Neural cell (in vitro differentiated cells): ENCODE data around the gene EYS. TPM values are rescaled to one million over a fixed set of nuclear protein-coding genes. Genes with fewer than 3 reads are reported as not detected.

Experiments
- H2AFZ ChIP-seq: fragments of 200-600, 300-800 bp; sonication (generic), shearing (Covaris generic); 2 replicates; pipeline ENCODE4 v1.6.0; 2014; ENCODE audit warnings: low read depth, mild to moderate bottlenecking, antibody characterized with exemption, low read length, moderate library complexity
- H3F3A ChIP-seq: fragments of 200-600 bp; shearing (Covaris generic); 2 replicates; pipeline ENCODE4 v1.6.1; 2016; ENCODE audit warnings: mild to moderate bottlenecking, moderate library complexity, mixed read lengths, antibody characterized with exemption, low read length; ENCODE audit not compliant: insufficient read depth, poor library complexity, severe bottlenecking
- H3K27ac ChIP-seq: fragments of 200-600, 300-800 bp; sonication (generic), shearing (Covaris generic); 2 replicates; pipeline ENCODE4 v1.5.1; 2014; ENCODE audit warnings: mild to moderate bottlenecking, low read length, moderate library complexity
- H3K27me3 ChIP-seq: fragments of 300-800, 200-600 bp; sonication (generic), shearing (Covaris generic); 2 replicates; pipeline ENCODE4 v1.6.0; 2014; ENCODE audit warnings: mild to moderate bottlenecking, low read depth, low read length, moderate library complexity; ENCODE audit not compliant: insufficient read depth
- H3K36me3 ChIP-seq: fragments of 300-800, 200-600 bp; sonication (generic), shearing (Covaris generic); 2 replicates; pipeline ENCODE4 v1.5.1; 2014; ENCODE audit warnings: mild to moderate bottlenecking, antibody characterized with exemption, low read length, moderate library complexity; ENCODE audit not compliant: insufficient read depth
- H3K4me2 ChIP-seq: fragments of 300-800, 200-600 bp; sonication (generic), shearing (Covaris generic); 2 replicates; pipeline ENCODE4 v1.6.0; 2014; ENCODE audit warnings: mild to moderate bottlenecking, low read length
- H3K4me3 ChIP-seq: fragments of 300-800, 200-600 bp; sonication (generic), shearing (Covaris generic); 2 replicates; pipeline ENCODE4 v1.5.1; 2014; ENCODE audit warnings: mild to moderate bottlenecking, low read length, moderate library complexity
- H3K79me2 ChIP-seq: fragments of 200-600 bp; shearing (Covaris generic); replicated peaks from 2 replicates; pipeline ENCODE4 v1.6.0; 2014; ENCODE audit warnings: mild to moderate bottlenecking, low read length, moderate library complexity; ENCODE audit not compliant: insufficient read depth
- H3K9ac ChIP-seq: fragments of 300-800, 200-600 bp; sonication (generic), shearing (Covaris generic); 2 replicates; pipeline ENCODE4 v1.6.1; 2016; ENCODE audit warnings: mild to moderate bottlenecking, low read length, mixed read lengths
- H3K9me2 ChIP-seq: fragments of 200-600 bp; shearing (Covaris generic); 2 replicates; pipeline ENCODE4 v1.6.1; 2016; ENCODE audit warnings: mild to moderate bottlenecking, low read length, mixed read lengths; ENCODE audit not compliant: insufficient read depth
- H3K9me3 ChIP-seq: fragments of 200-600, 300-800 bp; sonication (generic), shearing (Covaris generic); 2 replicates; pipeline ENCODE4 v1.6.1; 2016; ENCODE audit warnings: mild to moderate bottlenecking, mixed run types, low read length, moderate library complexity, mixed read lengths
- H4K20me1 ChIP-seq: fragments of 200-600 bp; shearing (Covaris generic); 2 replicates; pipeline ENCODE4 v1.6.1; 2016; ENCODE audit warnings: mild to moderate bottlenecking, mixed run types; ENCODE audit not compliant: insufficient read depth
- CTCF ChIP-seq: fragments of 450-650 bp; IDR thresholded peaks from 2 replicates; pipeline ENCODE4 v1.5.1; 2014; ENCODE audit warnings: antibody characterized with exemption, mild to moderate bottlenecking, moderate library complexity; ENCODE audit not compliant: poor library complexity, severe bottlenecking
- EP300 ChIP-seq: fragments of 450-650 bp; conservative IDR thresholded peaks from 2 replicates; pipeline ENCODE4 v1.6.1; 2014; ENCODE audit warnings: antibody characterized with exemption, mild to moderate bottlenecking, moderate library complexity; ENCODE audit not compliant: poor library complexity, severe bottlenecking
- EZH2 ChIP-seq: fragments of 200-600, 300-800 bp; shearing (Covaris generic), sonication (generic); IDR thresholded peaks from 2 replicates; pipeline ENCODE4 v1.6.1; 2014; ENCODE audit warnings: antibody characterized with exemption, low read length, borderline replicate concordance, mild to moderate bottlenecking; ENCODE audit not compliant: insufficient read depth, poor library complexity, severe bottlenecking
- MXI1 ChIP-seq: fragments of 450-650 bp; conservative IDR thresholded peaks from 2 replicates; pipeline ENCODE4 v1.6.1; 2014; ENCODE audit warnings: antibody characterized with exemption, mild to moderate bottlenecking; ENCODE audit not compliant: poor library complexity, severe bottlenecking
- POLR2AphosphoS5 ChIP-seq: IDR thresholded peaks from 2 replicates; pipeline ENCODE4 v1.6.1; 2012
- RAD21 ChIP-seq: fragments of 450-650 bp; conservative IDR thresholded peaks from 2 replicates; pipeline ENCODE4 v1.6.1; 2014; ENCODE audit warnings: antibody characterized with exemption, mild to moderate bottlenecking, moderate library complexity
- REST ChIP-seq: IDR thresholded peaks from 2 replicates; pipeline ENCODE4 v1.6.1; 2012; ENCODE audit warnings: borderline replicate concordance
- SMC3 ChIP-seq: fragments of 450-650 bp; conservative IDR thresholded peaks from 2 replicates; pipeline ENCODE4 v1.6.1; 2014; ENCODE audit warnings: antibody characterized with exemption, mild to moderate bottlenecking, moderate library complexity; ENCODE audit not compliant: poor library complexity
- TAF1 ChIP-seq: IDR thresholded peaks from 2 replicates; pipeline ENCODE4 v1.6.1; 2012; ENCODE audit warnings: low read depth
- polyA plus RNA-seq: library from polyadenylated mRNA; depleted of rRNA; stranded (reverse); fragments of >200 nt; gene quantifications from 2 replicates; pipeline ENCODE4 v1.2.3, GENCODE V29; 2014

Gene EYS
- polyA plus RNA-seq, 1 donor from 2014 or later, result 0.38 TPM

- no peaks in the 10 kb centered on the region for H4K20me1 ChIP-seq
- no peak overlapping the region for H3K9ac ChIP-seq
- H3K4me2 ChIP-seq, result no peak overlapping the region
- H3K36me3 ChIP-seq, result no peaks in the 10 kb centered on the region
- H2AFZ ChIP-seq, result no peak overlapping the region
- H3K4me3 ChIP-seq, result no peak overlapping the region
- no peaks in the 10 kb centered on the region for H3K9me3 ChIP-seq
- TF ChIP-seq TAF1, result no peak
- TF ChIP-seq CTCF, result no peak
- no peak for TF ChIP-seq RAD21
- no peak for TF ChIP-seq MXI1
- no peak for TF ChIP-seq SMC3
- no peak for TF ChIP-seq EP300
- TF ChIP-seq REST, result no peak
- no peak for TF ChIP-seq POLR2AphosphoS5
- TF ChIP-seq EZH2, result no peak
- no peaks in the 10 kb centered on the region for H3F3A ChIP-seq
- no peak overlapping the region for H3K27ac ChIP-seq
- no peaks in the 10 kb centered on the region for H3K79me2 ChIP-seq
- H3K9me2 ChIP-seq, result no peaks in the 10 kb centered on the region
- no peaks in the 10 kb centered on the region for H3K27me3 ChIP-seq
These were observed 1683.3 kb downstream of the EYS start for GRCh38 chr6:64023693-64024092.

GRCh38 chr6:64014595-64014994 is 1692.4 kb downstream of the EYS start:
- Histone ChIP-seq H3K9ac (no peak overlapping the region), H4K20me1 (no peaks in the 10 kb centered on the region), H3K4me2 (no peak overlapping the region), H3K9me3 (no peaks in the 10 kb centered on the region), H3K27me3 (no peaks in the 10 kb centered on the region), H3K36me3 (no peaks in the 10 kb centered on the region), H3K79me2 (no peaks in the 10 kb centered on the region), H3K9me2 (no peaks in the 10 kb centered on the region), H2AFZ (no peak overlapping the region), H3F3A (no peaks in the 10 kb centered on the region), H3K27ac (no peak overlapping the region), H3K4me3 (no peak overlapping the region)
- no peak for TF ChIP-seq SMC3
- TF ChIP-seq CTCF, result no peak
- TF ChIP-seq EP300, result no peak
- no peak for TF ChIP-seq REST
- TF ChIP-seq EZH2, result no peak
- no peak for TF ChIP-seq TAF1
- TF ChIP-seq RAD21, result no peak
- no peak for TF ChIP-seq MXI1
- TF ChIP-seq POLR2AphosphoS5, result no peak
